HG03520 (cell line): ENCODE results near the gene TNFRSF8.

ENCODE experiments used
- ATAC-seq: cut with Tn5 transposase; IDR thresholded peaks from one replicate; pipeline ENCODE4 v1.9.1; 2021; ENCODE audit warnings: mild to moderate bottlenecking, moderate library complexity; ENCODE audit not compliant: unreplicated experiment

Gene TNFRSF8

DNA sequence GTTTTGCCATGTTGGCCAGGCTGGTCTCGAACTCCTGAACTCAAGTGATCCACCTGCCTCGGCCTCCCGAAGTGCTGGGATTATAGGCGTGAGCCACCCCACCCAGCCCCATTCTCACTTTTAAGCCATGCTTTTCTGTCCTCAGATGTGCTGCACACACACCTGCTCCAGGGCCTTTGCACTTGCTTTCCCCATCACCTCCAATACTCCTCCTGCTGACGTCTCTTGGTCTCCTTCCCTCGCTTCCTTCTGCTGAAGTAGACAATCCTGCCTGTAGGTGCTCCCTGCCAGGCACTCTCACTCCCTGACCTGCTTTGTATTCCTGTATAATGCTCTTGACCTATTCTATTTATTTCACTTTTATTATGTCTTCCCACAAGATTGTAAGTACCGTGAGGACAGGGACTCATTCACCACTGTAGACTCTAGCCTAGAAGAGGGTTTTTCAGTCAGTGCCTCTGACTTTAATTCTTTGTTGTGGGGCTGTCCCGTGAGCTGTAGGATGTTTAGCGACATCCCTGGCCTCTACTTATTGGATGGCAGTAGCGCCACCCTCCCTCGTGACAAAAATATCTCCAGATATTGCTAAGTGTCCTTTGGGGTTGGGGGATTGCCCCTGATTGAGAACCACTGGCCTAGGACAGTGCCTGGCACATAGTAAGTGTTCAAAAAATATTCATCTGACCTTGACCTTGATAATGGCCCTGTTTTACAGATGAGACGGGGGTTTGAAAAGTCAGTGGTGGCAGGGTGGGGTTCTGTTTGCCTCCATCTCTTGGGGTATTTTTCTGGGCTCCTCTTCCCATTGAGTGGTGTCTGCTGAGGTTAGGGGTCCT, 108.3 kb downstream of the TNFRSF8 start:
- no peak for ATAC-seq

DNA sequence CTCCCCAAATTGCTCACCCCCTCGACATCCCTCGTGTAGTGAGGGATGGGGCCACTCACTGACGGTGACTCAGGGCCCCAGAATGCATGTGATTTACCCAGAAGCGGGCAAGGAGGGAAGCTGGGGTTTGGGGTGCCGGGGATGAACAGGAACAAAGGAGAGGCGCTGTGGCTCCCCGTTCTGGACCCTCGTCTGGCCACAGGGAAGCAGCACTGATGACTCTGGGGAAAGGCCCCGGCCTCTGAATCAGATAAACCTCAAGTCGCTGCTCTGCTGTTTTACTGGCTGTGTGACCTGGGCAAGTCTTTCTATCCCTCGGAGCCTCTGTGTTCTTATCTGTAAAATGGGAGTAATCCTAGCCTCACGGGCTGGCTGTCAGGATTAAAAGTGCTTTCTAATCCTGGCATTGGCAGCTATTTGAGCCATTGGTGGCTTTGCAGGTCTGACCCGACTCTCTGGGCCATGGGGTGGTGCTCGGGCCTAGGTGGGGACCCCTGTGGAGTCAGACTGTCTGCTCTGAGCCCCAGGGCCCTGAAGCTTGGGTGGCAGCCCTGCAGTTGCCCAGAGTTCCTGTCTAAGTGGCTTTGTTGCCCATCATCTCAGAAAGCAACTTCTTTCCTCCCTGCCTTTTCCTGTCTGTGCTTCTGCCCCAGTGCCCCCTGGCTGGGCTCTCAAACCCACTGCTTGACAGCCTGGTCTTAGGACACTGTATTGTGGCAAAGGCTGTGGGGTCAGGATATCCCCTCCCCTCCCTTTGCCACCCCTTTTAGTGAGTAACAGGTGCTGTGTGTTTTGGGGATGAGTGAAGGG, 109.1 kb downstream of the TNFRSF8 start:
- no peak for ATAC-seq

DNA sequence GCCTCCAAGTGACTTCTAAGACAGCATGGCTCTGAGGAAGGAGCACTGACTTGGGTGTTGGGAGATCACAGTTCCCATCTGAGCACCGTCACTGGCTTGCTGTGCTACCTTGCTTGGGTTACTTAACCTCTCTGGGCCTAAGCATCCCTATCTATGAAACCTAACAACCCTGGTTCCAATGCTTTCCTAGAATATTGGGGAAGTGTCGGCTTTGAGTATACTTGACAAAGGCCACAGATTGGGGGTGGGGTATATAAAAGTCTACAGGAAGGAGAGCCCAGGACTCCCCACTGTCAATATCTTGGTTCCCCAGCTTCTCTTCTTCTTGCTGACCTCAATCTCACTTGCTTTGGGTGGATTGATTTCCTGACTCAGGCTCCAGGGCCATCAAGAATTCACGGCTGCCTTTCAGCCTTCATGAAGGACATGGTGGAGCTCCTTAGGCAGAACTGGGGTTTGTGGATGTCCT, 110.0 kb downstream of the TNFRSF8 start:
- no peak for ATAC-seq

DNA sequence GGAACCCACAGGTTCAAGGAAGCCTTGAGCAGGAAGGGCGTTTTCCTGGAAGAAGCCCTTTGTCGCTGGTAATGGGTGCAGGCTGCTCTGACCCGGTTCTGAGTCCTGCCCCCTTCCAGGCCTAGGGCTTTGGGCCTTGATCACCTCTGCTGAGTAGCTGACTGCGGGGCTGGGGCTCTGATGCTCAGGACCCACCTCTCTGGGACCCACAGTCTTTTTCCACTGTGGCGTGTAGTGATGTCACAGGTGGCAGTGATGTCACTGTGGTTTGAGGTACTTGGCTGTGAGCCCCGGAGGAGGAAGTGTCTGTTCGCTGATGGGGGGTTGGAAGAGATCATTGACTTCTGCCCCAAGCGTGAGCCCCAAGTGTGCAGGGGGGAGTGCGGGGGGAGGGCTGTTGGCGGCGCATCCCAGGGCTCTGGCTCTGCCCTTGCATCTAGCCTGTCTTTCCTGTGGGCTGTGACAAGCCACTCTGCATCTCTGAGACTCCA, 110.6 kb downstream of the TNFRSF8 start:
- ATAC-seq, result no peak

DNA sequence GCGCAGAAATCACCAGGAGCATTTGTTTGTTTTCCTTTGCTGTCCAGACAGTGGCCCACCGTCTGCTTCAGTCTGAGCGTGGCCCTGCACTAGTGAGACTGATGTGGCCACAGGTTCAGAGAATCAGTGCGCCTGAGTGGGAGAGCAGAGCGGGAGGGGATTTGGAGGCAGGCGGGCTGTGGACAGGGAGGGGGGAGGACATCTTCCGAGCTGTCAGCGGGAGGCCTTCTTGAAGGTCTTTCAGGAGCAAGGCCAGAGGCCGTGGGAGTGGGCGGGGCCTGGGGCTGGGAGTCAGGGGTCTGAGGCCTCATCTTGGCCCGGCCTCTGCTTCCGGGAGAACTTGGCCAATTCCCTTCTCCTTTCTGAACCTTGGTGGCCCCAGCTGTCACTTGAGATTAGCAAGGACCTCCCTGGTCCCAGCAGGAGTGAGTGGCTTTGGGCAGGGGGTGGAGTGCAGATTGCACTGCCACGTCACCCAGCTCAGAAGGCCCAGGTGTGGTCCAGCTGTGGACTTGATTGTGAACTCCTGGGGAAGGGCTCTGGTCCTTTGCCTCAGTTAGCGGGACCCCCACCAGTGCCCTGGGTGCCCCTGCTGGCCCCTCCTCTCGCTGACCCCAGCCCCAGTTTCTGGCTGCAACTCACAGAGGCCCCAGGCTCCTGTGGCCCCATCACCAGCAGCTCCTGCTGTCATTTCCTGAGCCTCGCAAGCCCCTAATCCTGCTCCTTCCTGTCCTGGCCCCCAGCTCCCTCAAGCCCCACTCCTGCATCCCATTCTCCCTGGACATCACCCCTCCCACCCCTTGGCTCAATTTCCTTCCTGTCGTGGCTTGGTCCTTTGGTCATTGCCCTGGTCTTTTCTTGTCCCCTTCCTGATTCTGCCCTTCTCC, 112.1 kb downstream of the TNFRSF8 start:
- ATAC-seq, result no peak

DNA sequence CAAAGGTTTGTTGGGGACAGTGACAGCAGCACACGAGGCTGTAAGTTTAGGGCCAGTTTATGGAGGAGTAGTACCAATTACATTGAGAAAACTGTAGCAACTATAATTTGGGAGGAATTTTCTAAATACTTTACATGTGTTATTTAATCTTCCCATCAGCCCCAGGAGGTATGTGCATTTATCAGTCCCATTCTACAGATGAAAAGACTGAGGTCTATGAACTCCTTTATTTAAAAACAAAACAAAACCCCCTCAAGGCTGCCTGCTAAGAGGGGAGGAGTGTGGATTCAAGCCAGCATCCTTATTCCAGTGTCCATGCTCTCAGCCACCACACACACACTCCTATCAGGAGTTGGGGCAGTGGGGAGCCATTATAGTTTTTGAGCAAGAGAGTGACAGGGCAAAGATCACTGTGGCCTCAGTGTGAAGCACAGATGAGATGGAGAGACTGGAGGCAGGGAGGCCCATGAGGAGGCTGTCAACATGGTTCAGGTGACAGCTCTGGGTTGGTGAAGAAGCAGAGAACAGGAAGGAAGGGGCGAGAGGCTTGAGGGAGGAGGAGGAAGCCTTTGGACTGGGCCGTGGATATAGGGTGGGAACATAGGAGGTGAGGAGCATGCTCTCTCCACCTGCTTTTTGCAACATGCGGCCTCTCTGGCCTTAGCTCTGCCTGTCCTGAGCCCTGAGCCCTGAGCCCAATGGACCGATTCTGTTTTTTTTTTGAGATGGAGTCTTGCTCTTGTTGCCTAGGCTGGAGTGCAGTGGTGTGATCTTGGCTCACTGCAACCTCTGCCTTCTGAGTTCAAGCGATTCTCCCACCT, 113.4 kb downstream of the TNFRSF8 start:
- ATAC-seq, result no peak

DNA sequence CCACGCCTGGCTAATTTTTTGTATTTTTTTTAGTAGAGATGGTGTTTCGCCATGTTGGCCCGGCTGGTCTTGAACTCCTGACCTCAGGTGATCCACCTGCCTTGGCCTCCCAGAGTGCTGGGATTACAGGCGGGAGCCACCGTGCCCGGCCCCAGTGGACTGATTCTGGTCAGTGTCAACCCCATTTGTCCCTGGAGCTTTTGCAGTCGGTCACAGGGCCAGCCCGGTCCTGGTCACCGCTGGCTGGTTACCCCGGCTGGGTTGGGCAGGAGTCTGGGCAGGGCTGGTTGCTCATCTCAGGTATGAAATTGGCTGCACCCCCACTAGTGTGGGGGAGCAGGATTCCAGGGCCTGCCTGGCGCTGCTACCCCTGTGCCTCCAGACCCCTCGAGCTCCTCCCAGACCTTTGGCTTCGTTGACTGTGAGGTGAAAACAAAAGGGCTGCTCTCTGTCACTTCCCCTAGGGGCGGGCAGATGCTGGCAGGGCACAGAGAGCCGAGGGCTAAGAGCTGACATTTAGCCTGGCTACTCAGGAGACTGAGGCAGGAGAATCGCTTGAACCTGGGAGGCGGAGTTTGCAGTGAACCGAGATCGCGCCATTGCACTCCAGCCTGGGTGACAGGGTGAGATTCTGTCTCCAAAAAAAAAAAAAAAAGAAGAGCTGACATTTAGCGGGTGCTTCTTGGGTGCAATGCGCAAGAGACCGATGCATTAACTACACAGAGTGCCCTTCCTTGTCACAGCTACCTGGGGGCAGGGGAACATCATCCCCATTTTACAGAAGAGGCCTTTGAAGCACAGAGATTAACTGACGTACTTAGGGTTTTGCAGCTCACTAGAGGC, 114.3 kb downstream of the TNFRSF8 start:
- no peak for ATAC-seq

DNA sequence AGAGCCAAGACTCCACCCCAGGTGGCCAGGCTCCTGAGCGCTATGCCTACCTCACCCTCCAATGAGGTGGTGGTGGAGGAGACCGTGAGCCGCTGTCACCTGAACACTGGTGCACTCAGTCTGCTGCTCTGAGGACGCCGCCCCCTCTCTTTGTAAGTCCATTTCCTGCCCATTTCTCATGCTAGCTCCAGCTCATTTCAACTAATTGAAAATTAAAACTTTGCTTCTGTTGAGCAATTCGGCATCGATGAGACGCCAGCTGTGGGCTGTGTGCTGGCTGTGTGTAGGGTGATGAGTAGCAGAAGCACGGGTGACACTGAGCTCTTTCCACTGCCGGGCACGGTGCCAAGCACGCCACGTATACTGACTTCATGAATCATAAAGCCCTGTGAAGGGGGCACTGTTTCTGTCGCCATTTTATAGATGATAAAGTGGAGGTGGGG, 114.9 kb downstream of the TNFRSF8 start:
- ATAC-seq, result no peak

DNA sequence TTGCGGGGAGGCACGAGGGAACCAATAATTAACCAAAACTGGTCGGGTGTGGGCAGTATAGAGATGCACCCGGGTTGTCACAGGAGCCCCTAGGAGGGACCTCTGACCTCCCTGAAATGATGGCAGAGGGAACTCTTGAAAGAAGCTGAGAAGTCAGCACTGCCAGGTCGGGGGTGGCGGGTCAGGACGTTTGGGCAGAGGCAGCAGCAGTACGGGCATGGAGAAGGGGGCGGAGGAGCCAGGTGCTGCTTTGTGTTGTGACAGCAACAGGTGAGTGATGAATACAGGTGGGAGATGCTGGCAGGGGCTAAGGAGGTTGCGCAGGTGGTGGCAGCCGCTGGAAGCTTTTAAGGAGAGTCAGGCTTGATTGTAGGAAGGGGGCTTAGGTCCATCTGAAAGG, 115.4 kb downstream of the TNFRSF8 start:
- no peak for ATAC-seq

DNA sequence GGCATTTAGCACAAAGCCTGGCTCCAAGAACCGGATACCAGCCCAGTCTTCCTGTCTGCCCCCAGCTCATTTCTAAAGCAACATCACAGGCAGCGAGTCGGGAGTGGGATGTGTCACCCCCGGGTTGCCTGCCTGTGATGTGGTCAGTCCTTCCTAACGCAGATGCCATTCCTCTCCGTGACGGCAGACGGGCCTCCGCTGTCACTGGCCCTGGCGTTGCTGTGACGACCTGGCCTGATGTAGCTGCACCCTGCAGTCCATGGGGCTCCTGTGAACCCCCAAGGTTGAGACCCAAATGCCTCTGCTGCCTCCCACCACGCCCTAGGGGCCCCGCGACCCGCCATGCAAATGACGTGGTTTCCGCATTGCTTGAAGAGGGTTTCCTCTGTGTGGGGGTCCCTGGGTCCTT, 116.0 kb downstream of the TNFRSF8 start:
- ATAC-seq, result no peak

DNA sequence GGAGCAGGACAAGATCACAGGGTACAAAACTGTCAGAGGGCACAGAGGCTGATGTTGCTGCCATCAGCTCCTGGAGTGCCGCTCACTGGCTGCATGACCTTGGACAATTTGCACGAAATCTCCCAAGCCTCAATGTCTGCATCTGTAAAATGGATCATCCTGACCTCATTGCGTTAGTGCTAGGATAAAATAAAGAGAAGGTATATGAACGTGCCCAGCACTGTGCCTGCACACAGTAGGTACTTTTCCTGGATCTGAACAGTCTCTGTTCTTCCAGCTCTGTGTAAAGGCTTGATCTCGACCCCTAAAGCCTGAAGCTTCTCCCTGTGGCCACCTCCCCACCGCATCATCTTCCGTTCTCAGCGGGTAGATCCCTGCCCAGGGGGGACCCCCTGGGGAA, 116.6 kb downstream of the TNFRSF8 start:
- no peak for ATAC-seq

DNA sequence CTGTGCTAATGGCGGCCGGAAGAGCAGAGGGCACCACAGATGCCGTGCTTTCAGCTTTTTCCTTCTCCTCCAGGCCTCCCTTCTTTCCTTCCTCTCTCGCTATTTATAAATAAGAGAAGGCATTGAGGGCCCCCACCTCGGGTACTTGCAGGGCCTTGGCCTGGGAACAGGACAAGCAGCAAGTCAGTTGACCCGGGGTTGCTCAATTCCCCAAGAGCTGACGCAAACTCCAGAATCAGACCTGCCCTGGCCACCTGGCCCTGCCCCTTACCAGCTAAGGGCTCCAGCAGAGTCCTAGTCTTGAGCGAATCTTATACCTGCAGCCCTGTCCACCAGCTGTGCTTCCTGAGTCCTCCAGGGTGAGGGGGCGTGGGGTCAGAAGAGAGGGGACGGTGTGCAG, 117.2 kb downstream of the TNFRSF8 start:
- ATAC-seq, result no peak

DNA sequence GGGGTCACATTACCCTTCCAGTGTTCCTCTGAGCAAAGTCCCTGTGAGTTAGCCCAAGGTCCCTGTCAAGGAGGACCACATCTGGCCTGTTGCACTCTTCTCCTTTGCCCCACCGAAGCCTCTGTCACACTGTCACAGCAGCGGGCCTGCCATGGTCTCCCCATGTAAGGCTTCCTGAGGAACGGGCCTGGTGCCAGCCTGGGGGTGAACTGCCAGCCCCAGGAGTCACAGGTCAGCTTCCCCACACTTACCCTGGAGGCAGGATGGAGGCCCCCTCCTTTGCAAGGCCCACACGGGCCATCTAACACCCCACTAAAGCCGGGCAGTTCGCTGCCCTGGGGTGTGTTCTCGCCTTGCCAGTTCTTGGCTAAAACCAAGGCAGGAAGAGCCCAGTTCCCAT, 117.8 kb downstream of the TNFRSF8 start:
- no peak for ATAC-seq

DNA sequence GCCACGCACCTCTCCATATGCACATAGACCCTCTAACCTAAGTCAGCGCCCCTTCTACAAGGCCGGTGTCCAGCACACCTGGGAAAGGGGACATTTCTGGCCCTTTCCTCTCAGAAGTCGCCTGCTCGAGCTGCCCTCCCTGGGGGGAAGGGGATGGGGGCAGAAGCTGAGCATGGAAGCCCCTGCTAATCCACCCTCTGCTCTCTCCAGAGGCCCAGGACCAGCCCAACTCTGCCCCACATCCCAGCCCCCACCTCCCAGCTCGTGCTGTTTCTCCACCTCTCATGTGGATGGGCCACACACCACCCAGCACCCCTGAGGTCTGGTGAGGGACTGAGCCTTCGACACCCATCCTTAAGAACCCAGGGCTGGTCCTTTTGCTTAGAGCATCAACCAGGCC, 118.5 kb downstream of the TNFRSF8 start:
- no peak for ATAC-seq

DNA sequence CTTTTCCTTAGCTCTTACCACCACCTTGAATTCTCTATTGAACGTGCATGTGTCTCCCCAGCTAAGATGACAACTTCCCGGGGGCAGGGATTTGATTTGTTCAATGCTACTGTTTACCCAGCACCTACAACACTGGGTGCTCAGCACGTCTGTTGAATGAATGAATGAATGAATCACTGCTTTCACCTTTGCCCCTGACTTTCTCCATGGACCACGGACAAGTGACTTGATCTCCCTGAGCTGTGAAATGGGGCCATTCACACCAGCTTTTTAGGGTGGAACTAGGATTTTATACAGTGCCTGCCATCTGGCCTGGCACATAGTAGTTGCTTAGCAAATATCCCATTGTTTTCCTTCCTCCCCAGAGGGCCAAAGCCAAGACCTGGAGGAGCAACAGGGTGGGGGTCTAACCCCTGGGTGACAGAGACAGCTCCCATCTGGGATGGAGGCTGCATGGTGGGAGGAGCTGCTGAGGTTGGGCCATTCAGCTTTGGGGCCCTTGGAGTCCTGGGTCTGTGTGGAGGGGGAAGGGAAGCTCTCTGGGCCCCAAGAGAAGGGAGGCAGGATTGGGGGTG, 119.4 kb downstream of the TNFRSF8 start:
- no peak for ATAC-seq

DNA sequence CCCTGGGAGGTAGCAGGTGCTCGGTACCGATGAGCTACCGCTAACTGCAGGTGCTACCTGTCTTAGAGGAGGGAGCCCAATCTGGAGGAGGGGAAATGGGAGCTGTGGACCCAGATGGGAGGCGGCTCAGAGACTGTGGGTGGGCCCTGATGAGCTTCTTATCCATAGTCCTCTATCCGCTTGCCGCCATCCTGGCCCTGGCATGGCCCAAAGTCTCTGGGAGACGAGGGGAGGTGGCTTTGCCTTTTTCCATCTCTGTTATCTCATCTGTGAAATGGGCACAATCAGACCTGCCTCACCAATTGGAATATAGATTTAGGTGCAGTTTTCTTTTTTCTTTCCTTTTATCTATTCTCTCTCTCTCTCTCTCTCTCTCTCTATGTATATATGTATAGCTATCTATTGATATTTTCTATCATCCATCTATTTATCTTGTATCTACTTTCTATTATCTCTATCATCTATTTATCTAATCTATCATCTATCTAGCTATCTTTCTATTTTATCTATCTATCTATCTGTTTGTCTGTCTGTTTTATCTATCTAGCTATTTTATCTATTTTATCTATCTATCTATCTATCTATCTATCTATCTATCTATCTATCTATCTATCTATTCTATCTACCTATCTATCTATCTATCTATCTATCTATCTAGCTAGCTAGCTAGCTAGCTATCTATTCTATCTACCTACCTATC, 120.1 kb downstream of the TNFRSF8 start:
- ATAC-seq, result no peak

DNA sequence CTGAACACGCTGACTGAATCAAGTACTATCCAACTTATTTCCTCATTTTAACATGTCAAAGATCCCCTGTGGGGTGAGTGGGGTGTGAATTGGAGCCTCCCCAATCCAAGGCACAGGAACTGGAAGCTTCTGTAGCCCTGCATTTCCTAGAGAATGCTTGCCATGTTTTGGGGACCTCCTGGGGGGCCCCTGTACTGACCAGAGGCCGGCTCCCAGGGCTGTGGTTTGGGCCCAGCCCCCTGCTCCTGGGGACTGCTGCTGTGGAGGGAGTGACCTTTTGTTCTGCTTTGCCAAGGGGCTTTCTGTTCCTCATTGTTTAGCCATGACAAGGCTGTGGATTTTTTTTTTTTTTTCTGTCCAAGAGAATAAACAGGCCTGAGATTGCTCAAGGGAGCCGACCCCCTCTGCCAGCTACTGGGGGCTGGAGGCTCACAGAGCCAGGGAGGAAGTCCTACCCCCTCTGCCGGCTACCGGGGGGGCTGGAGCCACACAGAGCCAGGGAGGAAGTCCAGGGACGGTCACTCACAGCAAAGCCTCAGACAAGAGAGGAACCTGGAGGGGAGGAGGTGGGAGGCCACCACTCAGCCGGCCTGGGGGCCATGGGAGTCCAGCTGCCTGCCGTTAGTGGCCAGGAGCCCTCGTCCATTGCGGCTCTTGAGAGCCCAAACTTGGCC, 121.0 kb downstream of the TNFRSF8 start:
- no peak for ATAC-seq
